CD14-positive monocyte (primary cell): ENCODE results near the gene MRPL14. TPM values are rescaled to one million over a fixed set of nuclear protein-coding genes. Genes with fewer than 3 reads are reported as not detected.

Experiments used
- DNase-seq, 3 donors: peaks; one replicate each; pipeline ENCODE4 v3.0.0-alpha.2; 2011 to 2022
- H2AFZ ChIP-seq: 2 replicates; pipeline ENCODE4 v1.6.0; 2012; ENCODE audit warnings: mild to moderate bottlenecking, low read depth, low read length, inconsistent platforms; ENCODE audit not compliant: insufficient read depth, poor library complexity, severe bottlenecking
- H3K27ac ChIP-seq, 2 donors: 1 replicate in 1 of 2; 2 replicates in 1 of 2; pipeline ENCODE4 v1.5.1; 2012 to 2013; ENCODE audit warnings: low read length in 2 of 2, control low read depth in 1 of 2, inconsistent platforms in 1 of 2, low read depth in 1 of 2, mild to moderate bottlenecking in 1 of 2
- H3K27me3 ChIP-seq, 2 donors: one replicate each; pipeline versions ENCODE4 v1.6.0 to v1.6.1; 2011 to 2013; ENCODE audit warnings: low read length in 2 of 2; ENCODE audit not compliant: control insufficient read depth in 2 of 2, insufficient read depth in 2 of 2
- H3K36me3 ChIP-seq, 2 donors: replicated peaks in 1 of 2; 1 replicate in 1 of 2; 2 replicates in 1 of 2; pipeline versions ENCODE4 v1.5.1 to v1.6.1; 2012 to 2013; ENCODE audit warnings: low read length in 2 of 2, control low read depth in 1 of 2, inconsistent platforms in 1 of 2, mild to moderate bottlenecking in 1 of 2; ENCODE audit not compliant: insufficient read depth in 2 of 2, control insufficient read depth in 1 of 2
- H3K4me1 ChIP-seq, 2 donors: 1 replicate in 1 of 2; 2 replicates in 1 of 2; pipeline versions ENCODE4 v1.5.1 to v1.6.1; 2012 to 2013; ENCODE audit warnings: low read length in 2 of 2, control low read depth in 1 of 2, inconsistent platforms in 1 of 2, mild to moderate bottlenecking in 1 of 2, moderate library complexity in 1 of 2; ENCODE audit not compliant: insufficient read depth in 2 of 2, control insufficient read depth in 1 of 2
- H3K4me2 ChIP-seq: replicated peaks from 2 replicates; pipeline ENCODE3; 2012; ENCODE audit warnings: low read length, moderate library complexity, mild to moderate bottlenecking; ENCODE audit not compliant: poor library complexity, severe bottlenecking; ENCODE audit errors: extremely low read depth
- H3K4me3 ChIP-seq, 3 experiments: fragments of 200-600 bp in 1 of 3; sonication (generic) in 1 of 3; replicated peaks in 1 of 3; 1 replicate in 2 of 3; 2 replicates in 1 of 3; pipeline ENCODE4 v1.5.1; 2011 to 2013; ENCODE audit warnings: low read length in 3 of 3, mild to moderate bottlenecking in 3 of 3, control low read depth in 2 of 3, low read depth in 2 of 3, inconsistent platforms in 1 of 3, moderate library complexity in 1 of 3
- H3K79me2 ChIP-seq: 2 replicates; pipeline ENCODE4 v1.6.0; 2012; ENCODE audit warnings: mild to moderate bottlenecking, control low read depth, inconsistent platforms, low read length, moderate library complexity; ENCODE audit not compliant: insufficient read depth
- H3K9ac ChIP-seq: 2 replicates; pipeline ENCODE4 v1.6.0; 2017; ENCODE audit warnings: low read length, mild to moderate bottlenecking; ENCODE audit not compliant: insufficient read depth, poor library complexity, severe bottlenecking
- H3K9me3 ChIP-seq, 2 donors: replicated peaks in 1 of 2; 1 replicate in 1 of 2; 2 replicates in 1 of 2; pipeline versions ENCODE4 v1.5.1 to v1.6.1; 2012 to 2013; ENCODE audit warnings: low read length in 2 of 2, control low read depth in 1 of 2; ENCODE audit not compliant: control insufficient read depth in 1 of 2, insufficient read depth in 1 of 2
- H4K20me1 ChIP-seq: 2 replicates; pipeline ENCODE4 v1.6.0; 2012; ENCODE audit warnings: mild to moderate bottlenecking, low read length, control low read depth, moderate library complexity; ENCODE audit not compliant: insufficient read depth
- H3K27ac Mint-ChIP-seq, 7 donors: one replicate each; pipeline ENCODE4 v1.8.0; 2020; ENCODE audit warnings: mild to moderate bottlenecking in 7 of 7, mixed read lengths in 7 of 7, moderate library complexity in 6 of 7, inconsistent platforms in 2 of 7
- H3K27me3 Mint-ChIP-seq, 3 donors: one replicate each; pipeline ENCODE4 v1.8.0; 2021 to 2022; ENCODE audit warnings: low read depth in 3 of 3, mild to moderate bottlenecking in 3 of 3, mixed read lengths in 3 of 3, moderate library complexity in 3 of 3, inconsistent platforms in 1 of 3
- H3K36me3 Mint-ChIP-seq, 2 donors: one replicate each; pipeline ENCODE4 v1.8.0; 2020; ENCODE audit warnings: mixed read lengths in 2 of 2, inconsistent platforms in 1 of 2, mild to moderate bottlenecking in 1 of 2
- H3K4me1 Mint-ChIP-seq: one replicate; pipeline ENCODE4 v1.8.0; 2020; ENCODE audit warnings: mild to moderate bottlenecking, mixed read lengths
- H3K4me3 Mint-ChIP-seq, 2 donors: one replicate each; pipeline ENCODE4 v1.8.0; 2020; ENCODE audit warnings: mild to moderate bottlenecking in 2 of 2, mixed read lengths in 2 of 2, moderate library complexity in 1 of 2
- H3K9me3 Mint-ChIP-seq, 7 donors: one replicate each; pipeline ENCODE4 v1.8.0; 2020 to 2022; ENCODE audit warnings: mixed read lengths in 7 of 7, mild to moderate bottlenecking in 6 of 7, moderate library complexity in 6 of 7, inconsistent platforms in 2 of 7
- CTCF ChIP-seq: fragments of 200-600 bp; IDR thresholded peaks from one replicate; pipeline ENCODE4 v1.8.0; 2022; ENCODE audit warnings: antibody characterized with exemption, mild to moderate bottlenecking
- WGBS: methylation state at CpG from one replicate; pipeline ENCODE4 v1.1.5; 2013; ENCODE audit warnings: missing lambda C conversion rate; ENCODE audit not compliant: insufficient coverage; 5-methylcytosine and 5-hydroxymethylcytosine counted together
- intact Hi-C, 2 donors: fragments of 100-400 bp; cut with micrococcal nuclease; formaldehyde crosslinking; loops; one replicate each; pipeline versions ENCODE4 v1.15.0 to v1.15.1; 2023
- polyA plus RNA-seq, 3 donors: library from polyadenylated mRNA; depleted of rRNA in 1 of 3; unstranded in 2 of 3; stranded (reverse) in 1 of 3; fragments of 300-500 nt in 2 of 3; fragments of >200 nt in 1 of 3; fragmentation: Illumina TruSeq in 2 of 3; gene quantifications; 1 replicate in 2 of 3; 2 replicates in 1 of 3; pipeline ENCODE4 v1.2.3, GENCODE V29; 2012 to 2021

Gene MRPL14
- polyA plus RNA-seq, 3 donors = 18.5 to 91.5 (median 78.2) TPM

GRCh38 chr6:44148306-44148705 lies 21.1 kb upstream of the MRPL14 start:
- intact Hi-C loops = no loop called here
- H3K36me3 ChIP-seq = peaks cover 31 to 61% of the 10 kb centered on the region in 2 donors

GRCh38 chr6:44147256-44147655 lies 20.0 kb upstream of the MRPL14 start:
- Histone ChIP-seq H3K9me3 (no peaks in the 10 kb centered on the region), H3K27me3 (no peaks in the 10 kb centered on the region), H3K4me2 (no peak overlapping the region), H4K20me1 (peaks cover 10% of the 10 kb centered on the region), H3K4me3 (no peak overlapping the region), H3K9ac (no peak overlapping the region), H2AFZ (no peak overlapping the region), H3K79me2 (no peaks in the 10 kb centered on the region), H3K36me3 (peaks cover 31 to 71% of the 10 kb centered on the region in 2 donors), H3K27ac (no peak overlapping the region), H3K4me1 (peaks cover 0 to 4% of the 10 kb centered on the region in 2 donors)
- H3K27ac Mint-ChIP-seq = no peak overlapping the region
- no peak for DNase-seq
- H3K27me3 Mint-ChIP-seq = peaks cover 0 to 6% (median 3%) of the 10 kb centered on the region in 3 donors
- peaks cover 62 to 68% of the 10 kb centered on the region in 2 donors for H3K36me3 Mint-ChIP-seq
- intact Hi-C loops = no loop called here
- H3K4me1 Mint-ChIP-seq = peaks cover 4% of the 10 kb centered on the region
- peaks cover 0 to 2% (median 0%) of the 10 kb centered on the region in 7 donors for H3K9me3 Mint-ChIP-seq
- TF ChIP-seq CTCF = no peak
- H3K4me3 Mint-ChIP-seq = no peak overlapping the region
- 99% methylated on average over 7 of the region's 7 CpGs for WGBS

More at GRCh38 chr6:44148306-44148705, 21.1 kb upstream of the MRPL14 start:
- Histone ChIP-seq H3K27me3 (no peaks in the 10 kb centered on the region), H4K20me1 (peaks cover 11% of the 10 kb centered on the region), H3K9ac (no peak overlapping the region), H3K79me2 (no peaks in the 10 kb centered on the region), H3K27ac (no peak overlapping the region), H3K4me2 (no peak overlapping the region), H3K4me3 (no peak overlapping the region), H3K9me3 (no peaks in the 10 kb centered on the region), H3K4me1 (peaks cover 0 to 4% of the 10 kb centered on the region in 2 donors), H2AFZ (no peak overlapping the region)
- H3K27me3 Mint-ChIP-seq = peaks cover 0 to 6% (median 3%) of the 10 kb centered on the region in 3 donors
- H3K27ac Mint-ChIP-seq = peak overlapping the region in 1 of 7 donors; percentile 64
- whole genome bisulfite sequencing = 90% methylated on average over 9 of the region's 9 CpGs
- H3K36me3 Mint-ChIP-seq = peaks cover 60 to 61% of the 10 kb centered on the region in 2 donors
- H3K4me3 Mint-ChIP-seq = no peak overlapping the region
- no peak for DNase-seq
- H3K4me1 Mint-ChIP-seq = peaks cover 4% of the 10 kb centered on the region
- peaks cover 0 to 2% (median 0%) of the 10 kb centered on the region in 7 donors for H3K9me3 Mint-ChIP-seq
- TF ChIP-seq CTCF = no peak
